HG03159 (cell line): ENCODE measurements around the gene GLUL.
A peak's percentile ranks its signal among the peaks of the same experiment; 100 is the strongest.
"Not testable (repeated sequence)": the region's sequence is repeated elsewhere in the genome, so short reads cannot be mapped to it uniquely, and the experiment has no call there.

Experiments used
- ATAC-seq: cut with Tn5 transposase; IDR thresholded peaks from one replicate; pipeline ENCODE4 v1.9.1; 2021; ENCODE audit warnings: mild to moderate bottlenecking, moderate library complexity; ENCODE audit not compliant: unreplicated experiment

GLUL gene

DNA sequence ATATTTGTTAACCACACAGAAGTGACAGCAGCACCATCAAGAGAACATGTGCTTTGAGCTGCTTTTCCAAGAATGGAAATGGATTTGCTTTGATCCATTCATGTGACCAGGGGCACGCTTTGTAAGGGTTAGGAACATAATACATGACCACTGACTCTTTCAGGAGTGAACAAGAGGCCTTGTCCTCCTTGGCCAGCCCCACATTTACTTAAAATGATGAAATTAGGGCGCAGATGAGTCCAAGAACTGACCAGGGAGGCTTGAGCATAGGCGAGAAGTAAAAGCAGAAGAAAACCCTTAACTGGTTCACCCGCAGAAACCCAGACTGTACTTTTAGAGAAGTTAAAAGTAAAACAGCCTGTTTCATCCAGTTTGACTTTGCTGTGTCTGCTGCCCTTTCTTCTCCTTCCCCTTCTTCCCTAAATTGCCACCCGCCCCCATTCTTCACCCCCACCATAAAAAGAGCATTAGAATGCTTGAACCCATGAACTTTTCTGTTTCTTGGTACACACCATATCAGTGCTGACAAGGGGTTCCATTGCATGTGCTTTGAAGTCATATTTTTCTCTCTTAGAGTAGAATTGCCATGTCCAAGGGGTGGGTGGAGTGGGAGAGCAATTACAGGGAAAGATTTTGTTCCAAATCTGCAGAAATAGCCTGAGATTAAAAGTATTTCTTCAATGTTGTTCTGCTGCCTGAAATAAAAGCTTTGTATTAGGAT is 2.6 kb upstream of the GLUL start:
- no peak for ATAC-seq

DNA sequence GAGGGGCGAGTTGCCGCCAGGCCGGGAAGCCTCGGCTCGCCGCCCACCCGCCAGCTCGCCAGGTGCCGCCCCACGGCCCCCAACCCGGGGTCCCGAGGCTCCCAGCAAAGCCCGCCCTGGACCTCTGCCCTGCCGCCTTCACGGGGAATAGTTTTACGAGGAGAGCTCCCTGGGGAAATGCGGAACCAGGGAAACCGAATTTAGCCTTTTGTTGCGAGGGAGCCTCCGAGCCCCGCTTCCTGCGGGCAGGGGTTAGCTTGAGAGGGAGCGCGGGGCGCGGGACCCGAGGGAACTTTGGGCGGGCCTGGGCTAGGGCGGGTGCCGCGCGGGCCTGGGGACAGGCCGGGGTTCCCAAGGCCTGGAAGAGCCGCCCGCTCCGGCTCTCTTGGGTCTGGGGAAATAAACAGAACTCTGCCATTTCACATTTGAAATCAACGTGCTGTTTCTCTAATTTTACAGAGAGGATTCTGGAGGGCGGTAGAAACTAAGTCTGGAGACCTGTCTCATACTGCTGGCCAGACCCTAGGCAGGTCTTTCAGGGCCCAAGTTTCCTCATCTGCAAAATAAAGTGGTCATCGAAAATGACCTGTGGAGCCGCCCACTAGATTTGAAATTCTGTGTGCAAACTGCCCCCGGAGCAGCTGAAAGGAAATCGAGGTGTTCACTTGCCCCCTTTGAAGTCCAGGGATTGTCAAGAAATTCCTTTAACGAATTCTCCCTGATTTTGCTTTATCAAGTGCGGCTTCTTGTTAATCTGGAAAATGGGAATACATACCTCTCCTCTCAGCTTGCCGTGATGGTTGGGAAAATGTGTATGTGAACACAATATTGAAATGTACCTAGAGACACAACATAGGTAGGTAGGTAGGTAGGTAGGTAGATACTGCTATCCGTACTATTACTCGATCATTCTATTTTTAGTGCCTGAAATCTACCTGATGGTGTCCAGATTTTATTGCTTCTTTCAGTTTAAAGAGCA is 749 bp upstream of the GLUL start:
- ATAC-seq = peak; percentile 13

DNA sequence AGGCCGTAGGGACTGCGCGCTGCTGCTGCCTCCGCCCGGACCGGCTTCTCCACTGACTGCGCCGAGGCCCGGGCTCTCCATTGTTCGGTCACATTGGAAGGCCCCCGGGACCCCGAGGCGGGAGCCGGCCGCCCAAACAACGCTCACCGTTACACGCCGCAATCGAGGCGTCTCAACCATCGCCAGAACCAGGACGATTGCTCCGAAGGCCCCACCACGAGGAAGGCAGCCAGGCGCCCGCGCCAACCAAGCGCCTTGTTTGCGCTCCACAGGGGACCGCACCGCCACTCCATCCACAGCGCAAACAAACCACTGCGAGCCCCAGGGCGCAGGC is 595 bp downstream of the GLUL start:
- peak; percentile 1 for ATAC-seq

DNA sequence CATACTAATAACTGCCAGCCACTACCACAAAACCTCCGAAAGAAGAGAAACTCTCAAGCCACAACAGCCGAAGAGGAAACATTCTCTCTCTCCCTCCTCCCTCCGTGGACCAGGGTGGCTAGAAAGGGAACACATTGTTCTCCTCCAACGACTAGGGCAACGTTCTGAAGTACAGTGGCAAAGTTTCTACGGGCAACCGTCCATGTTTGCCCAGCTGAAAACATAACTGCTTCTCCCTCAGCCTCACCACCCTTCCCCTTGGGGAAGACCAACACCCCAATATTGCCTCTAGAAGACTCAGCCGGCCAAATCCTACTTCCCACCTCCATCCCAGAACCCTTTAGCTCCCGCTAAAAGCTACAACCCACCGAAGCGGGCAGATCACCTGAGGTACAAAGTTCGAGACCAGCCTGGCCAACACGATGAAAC is 2.0 kb downstream of the GLUL start:
- ATAC-seq = no peak

DNA sequence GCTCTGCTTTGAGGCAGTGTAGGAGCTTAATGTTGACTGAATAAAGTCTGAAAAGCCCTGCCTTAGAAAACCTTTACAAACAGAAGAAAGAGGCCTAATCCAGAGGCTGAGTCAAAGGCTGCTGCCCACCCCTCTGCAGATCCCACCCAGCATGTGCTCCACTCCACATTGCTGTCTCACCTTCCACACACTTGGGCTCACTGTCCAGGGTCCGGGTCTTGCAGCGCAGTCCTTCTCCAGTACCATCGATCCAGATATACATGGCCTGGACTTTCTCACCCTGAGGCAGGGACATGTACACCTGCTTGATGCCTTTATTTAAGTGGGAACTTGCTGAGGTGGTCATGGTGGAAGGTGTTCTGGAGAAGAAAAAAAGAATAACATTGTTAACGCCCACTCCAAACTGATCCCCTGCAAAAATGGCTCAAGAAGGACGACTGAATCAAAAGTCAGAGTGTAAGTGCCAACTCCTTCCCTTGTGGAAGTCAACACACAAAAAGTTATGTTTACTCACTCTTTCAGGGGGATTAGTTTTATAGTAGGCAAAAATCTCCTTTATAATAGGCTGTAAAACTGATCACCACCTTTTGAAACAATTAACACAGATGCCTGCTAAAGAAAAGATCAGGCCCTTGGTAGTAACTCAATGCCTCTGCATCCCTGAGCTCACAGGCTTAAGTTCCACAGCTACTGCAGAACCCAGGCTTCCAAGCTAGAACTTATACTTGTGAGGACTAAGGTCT is 3.0 kb downstream of the GLUL start:
- ATAC-seq = no peak

DNA sequence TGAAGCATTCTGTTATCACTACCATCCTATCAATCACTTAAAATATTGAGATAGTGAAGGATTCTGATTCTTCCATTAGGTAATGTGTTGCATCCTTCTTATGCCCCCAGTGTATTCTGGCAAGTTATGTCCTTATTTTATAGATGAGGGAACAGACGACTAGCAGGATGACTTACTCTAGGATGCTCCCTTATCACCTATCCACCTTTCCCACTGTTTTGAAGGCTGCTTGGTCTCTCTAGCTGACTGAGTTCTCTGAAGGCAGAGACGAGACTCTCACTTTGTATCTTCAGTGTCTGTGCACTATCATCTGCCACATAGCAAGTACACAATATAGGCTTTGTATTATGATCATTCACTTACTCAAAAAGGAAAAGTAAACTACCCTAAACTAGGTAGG is 4.0 kb downstream of the GLUL start:
- ATAC-seq = no peak

DNA sequence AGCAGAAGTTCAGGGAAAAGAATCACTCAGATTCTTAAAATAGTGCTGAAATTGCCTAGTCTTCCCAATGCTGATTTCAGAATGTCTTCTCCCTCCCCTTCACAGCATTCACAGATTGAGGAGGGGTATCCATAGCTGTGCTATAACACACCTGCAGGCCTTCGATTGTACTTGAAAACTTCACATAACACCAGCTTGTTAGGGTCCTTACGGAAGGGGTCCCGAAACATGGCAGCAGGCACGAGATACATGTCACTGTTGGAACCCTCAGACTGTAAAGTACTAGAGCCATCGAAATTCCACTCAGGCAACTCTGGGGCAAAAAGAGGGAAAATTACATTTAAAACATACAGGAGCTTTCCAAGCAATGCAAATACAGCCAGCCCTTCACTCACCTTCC is 4.6 kb downstream of the GLUL start:
- no peak for ATAC-seq

DNA sequence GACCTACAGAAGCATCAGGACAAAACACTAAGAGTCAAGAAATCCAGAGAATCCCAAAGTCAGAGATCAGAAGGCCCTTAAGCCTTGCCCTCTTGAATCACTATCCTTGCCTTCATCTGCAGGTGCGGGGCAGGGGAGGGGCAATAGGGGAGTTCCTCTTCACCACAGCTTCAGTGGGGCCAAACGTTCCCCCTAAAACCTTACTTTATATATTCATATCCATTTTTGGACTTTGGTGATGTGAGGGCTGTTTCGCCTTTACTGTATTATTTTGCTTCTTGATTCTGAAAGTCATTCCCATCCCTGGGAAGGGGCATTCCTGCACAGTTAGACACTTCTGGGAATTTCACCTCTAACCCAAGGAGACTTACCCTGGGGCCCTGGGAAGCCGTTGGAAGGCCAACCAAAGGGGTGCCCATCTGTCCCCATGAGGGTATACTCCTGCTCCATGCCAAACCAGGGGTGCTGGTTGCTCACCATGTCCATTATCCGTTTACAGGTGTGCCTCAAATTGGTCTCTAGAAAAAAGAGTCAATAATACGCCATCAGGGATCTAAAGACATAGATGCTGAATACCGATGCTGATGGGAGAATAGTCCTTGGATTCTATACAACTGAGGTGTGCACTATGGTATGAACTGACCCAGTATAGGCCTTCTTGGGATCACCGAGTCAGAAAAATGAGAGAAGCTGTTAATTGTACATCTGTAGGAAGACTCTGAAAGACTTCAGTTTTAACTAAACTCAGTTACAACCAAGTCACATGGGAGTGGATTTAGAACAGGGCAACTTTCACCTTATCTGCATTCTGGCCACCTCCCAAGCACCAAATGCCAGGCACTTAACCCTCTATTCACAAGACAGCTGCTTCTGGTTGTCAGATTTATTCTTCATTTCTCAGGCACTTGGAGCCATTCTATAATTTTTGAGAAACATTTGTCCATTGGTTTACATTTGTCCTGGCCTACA is 5.4 kb downstream of the GLUL start:
- ATAC-seq = no peak

DNA sequence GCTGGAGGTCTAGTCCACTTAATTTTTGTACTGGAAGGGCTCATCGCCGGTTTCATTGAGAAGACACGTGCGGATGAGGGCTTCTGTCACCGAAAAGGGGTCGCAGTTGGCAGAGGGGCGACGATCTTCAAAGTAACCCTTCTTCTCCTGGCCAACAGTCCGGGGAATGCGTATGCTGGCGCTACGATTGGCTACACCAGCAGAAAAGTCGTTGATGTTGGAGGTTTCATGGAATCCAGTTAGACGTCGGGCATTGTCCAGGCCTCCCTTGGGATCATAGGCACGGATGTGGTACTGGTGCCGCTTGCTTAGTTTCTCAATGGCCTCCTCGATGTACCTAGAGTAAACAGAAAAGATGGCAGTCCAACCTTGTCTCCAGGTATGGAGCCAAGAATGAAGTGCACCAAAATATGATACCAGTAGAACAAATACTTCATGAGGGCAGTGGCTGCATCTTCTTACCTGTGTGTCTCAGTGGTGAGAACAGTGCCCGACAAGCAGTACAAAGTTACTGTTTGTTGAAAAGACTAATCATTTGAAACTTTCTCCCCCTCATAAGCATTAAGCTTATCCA is 7.1 kb downstream of the GLUL start:
- no peak for ATAC-seq

DNA sequence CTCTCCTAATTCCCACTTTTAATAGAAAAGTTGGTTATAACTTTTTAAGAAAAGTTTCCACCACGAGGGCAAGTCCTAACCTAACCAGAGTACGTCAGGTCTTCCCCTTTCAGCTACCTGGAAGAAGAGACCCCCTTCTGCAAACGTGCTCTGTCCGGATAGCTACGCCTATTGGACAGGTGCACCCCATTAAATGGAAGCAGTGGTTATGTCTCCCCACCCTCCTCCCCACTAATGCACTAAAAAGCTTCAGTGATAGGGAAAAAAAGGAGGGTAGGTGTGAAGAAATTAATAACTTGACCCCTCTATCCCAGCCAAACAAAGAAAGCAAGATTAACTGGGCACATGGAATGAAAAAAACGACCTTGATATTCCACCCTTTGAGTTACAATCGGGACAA is 7.7 kb downstream of the GLUL start:
- ATAC-seq = no peak

DNA sequence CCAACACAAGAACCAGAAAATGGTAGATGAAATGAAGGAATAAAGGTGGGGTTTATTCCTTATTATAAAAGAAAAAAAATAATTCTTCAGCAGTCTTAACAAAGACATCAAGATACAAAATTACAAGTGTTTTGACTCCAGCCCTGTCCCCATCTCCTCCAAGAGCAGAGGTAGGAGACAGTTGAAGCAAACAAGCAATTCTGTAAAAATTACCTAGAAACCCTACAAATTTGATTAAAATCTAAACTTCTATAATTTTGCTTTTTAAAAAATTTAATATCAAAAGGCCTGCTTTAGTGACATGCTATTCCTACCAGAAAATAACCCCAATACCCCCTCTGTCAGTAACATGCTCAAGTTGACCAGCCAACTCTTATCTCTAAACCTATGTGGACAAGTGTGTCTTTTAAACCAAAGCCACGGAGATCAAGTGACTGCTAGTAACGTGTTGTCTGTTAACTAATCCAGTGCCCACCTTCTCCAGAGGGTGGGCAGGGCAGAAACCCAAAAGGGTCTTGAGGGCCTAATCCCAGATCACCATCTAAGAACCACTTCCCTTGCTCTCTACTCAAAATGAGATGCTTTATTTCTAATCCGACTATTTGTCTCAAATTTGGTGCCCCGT is 8.4 kb downstream of the GLUL start:
- no peak for ATAC-seq

DNA sequence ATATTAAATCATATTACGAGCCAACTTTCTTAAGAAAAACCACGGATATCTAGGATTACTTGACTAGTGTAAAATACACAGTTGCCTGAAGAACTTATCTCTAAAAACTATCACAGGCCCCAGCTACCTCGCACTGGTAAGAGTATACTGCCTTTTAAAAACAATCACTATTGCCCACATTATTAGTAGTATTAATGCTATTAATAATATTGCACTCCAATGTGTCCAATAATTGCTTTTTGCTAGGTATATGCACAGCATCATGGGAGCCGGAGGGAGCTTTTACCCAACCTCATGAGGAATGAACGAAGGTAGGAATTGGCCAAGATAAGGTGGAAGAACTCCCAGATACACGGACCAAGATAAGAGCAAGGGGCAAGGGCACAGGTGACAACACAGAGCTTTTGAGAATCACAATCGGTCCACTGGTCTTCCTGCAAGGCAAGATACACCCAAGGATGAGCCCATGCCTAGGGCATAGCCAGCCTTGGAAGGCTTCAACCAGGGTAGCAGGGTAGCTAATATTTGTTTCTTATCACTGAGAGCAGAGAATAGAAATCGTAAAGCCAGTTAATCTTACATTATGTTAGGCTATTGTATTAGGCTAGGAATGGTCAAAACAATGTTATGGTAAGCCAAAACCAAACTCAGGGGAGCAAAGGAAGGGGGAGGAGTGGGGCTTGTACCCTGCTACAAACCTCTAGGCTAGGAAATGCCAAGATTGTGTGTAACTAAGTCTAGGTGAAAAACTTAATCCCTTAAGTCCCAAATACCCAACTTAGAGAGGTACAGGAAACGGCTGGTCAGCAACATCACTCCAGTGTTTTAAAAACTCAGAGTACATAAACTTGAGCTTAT is 9.4 kb downstream of the GLUL start:
- no peak for ATAC-seq

DNA sequence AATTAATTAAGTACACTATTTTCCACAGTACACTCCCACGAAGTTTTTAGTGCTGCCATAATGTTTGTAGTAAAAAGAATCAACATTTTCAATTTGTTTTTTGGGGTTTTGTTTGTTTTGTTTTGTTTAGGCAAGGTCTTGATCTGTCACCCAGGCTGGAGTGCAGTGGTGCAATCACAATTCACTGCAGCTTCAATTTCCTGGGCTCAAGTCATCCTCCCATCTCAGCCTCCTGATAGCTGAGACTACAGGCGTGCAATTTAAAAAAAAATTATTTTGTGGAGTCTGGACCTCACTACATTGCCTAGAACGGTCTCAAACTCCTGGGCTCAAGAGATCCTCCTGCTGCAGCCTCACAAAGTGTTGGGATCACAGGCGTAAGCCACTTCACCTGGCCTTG is 11.4 kb downstream of the GLUL start:
- ATAC-seq = no peak

DNA sequence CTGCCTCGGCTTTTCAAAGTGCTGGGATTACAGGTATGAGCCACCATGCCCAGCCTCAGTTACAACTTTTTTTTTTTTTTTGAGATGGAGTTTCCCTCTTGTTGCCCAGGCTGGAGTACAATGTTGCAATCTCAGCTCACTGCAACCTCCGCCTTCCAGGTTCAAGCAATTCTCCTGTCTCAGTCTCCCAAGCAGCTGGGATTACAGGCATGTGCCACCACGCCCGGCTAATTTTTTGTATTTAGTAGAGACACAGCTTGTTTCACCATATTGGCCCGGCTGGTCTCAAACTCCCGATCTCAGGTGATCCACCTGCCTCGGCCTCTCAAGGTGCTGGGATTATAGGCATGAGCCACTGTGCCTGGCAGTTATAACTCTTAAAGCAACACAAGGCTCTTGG is 11.8 kb downstream of the GLUL start:
- ATAC-seq = not testable (repeated sequence)

DNA sequence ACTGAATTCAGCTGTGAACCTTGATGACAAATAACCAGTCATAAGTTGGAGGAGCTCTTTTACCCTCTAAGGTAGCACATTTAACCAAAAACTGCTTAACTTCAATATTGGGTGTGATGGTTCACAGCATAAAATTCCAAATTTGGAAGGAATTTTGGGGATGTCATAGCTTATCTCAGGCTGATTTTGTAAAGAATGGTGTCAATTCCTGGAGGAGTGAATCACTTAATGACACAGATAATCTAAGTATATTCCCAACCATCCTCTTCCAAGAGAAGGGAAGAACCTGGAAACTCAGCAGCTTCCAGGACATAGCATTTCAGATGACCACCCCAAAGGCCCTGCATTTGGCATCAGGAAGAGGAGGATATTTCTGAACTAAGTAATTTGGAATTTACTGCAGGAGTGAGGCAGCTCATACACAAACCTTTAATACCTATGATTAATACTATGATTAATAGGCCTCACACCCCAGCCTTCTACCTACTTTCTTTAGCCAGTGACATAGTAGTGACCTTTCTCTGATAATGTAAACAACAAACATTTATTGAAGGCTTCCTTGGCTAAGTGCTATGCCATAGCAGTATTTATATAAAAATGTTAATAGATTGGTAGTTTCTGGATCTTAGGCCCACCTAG is 14.5 kb downstream of the GLUL start:
- ATAC-seq = no peak

DNA sequence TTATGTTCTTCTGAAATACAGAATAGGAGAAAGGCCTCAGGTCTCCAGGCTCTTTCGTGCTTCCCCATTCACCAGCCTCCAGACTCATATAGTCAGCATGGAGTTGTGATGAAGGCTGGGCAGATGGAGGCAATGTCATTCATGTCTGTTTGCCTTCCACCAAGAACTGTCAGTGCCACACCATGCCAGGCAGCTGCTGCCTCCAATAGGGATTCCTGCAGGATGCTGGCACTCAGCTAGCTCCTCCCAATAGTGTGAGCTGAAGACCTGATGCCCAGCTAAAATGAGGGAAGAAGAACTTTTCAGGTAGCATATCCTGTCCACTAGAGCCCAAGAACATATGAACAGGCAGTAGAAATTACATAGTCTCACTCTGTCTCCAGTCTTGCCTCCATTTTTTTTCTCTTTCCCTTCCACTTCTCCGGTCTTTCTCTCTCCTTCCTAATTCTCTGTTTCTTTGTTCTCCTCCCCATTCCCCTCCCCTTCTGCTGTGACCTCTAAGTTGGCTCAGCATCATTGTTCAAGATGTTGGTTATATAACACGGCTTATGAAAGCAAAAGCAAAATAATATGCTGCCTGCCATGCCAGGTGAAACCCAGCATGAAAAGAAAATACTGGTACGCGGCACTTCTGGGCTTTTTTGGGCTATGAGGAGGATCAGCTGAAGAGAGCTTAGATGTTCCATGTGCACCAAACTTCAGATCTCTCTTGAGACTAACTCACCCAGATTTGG is 17.3 kb downstream of the GLUL start:
- ATAC-seq = no peak

DNA sequence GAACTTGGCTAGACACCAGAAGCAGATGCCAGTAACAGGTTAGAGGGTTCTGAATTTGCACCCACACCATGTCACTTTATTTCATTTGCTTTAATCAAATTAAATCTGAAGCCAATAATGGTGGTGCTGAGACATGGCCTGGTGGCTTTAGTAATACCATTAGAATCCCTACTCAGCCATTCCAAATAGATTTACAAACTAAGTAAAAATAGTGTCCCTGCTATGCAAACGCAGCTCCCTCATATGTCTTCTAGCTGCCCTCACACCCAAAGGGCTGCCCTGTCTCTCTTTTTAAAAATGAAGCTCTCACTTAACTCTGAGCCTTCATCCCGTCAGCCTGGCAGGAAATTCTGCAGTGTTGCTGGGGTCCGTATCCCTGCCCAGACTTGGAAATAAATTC is 21.1 kb downstream of the GLUL start:
- no peak for ATAC-seq

DNA sequence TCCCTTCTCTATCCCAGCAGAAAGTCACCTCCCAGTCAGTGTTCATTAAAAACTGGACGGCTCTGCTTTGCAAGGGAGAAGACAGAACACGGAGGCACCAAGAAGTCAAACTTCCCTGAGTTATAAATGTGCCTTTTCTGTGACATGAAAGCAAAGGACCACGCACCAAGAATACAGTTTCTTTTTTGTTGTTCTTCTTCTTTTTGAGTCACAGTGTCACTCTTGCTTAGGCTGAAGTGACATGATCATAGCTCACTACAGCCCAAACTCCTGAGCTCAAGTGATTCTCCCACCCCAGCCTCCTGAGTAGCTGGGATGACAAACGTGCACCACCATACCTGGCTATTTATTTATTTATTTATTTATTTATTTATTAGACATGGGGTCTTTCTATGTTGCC is 22.7 kb downstream of the GLUL start:
- ATAC-seq = no peak
